Suprapubic skin (tissue), 3 donors: ENCODE measurements around the gene FAM3A.
"Not testable (repeated sequence)": the region's sequence is repeated elsewhere in the genome, so short reads cannot be mapped to it uniquely, and the experiment has no call there.

Source experiments
- CTCF ChIP-seq, 2 donors: fragments of 200-600 bp in 1 of 2; fragments of 450-650 bp in 1 of 2; sonication (generic) in 1 of 2; IDR thresholded peaks; one replicate each; pipeline ENCODE4 v1.5.1; 2016 to 2019; ENCODE audit warnings: antibody characterized with exemption in 2 of 2, mild to moderate bottlenecking in 1 of 2, moderate library complexity in 1 of 2
- POLR2A ChIP-seq, 2 donors: fragments of 450-650 bp; IDR thresholded peaks; one replicate each; pipeline ENCODE4 v1.6.1; 2017; ENCODE audit warnings: antibody characterized with exemption in 2 of 2, mild to moderate bottlenecking in 2 of 2, moderate library complexity in 2 of 2

DNA sequence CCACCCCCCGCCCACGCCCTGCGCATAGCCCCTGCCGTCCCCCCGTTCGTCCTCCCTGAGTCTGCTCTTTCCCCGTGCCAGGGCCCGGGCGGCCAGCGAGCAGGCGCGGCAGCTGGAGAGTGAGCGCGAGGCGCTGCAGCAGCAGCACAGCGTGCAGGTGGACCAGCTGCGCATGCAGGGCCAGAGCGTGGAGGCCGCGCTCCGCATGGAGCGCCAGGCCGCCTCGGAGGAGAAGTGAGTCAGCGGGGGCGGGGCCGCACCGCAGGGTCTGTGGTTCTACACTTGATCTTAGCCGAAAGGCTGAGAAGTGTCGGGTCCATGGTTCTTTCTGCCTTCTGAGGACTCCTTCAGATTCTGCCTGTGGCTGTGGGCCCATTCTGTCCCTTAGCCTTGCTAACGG lies 44.3 kb upstream of the FAM3A start:
- TF ChIP-seq CTCF, POLR2A (IDR thresholded peaks at IDR 0.05): not testable (repeated sequence)
